GM12891 (cell line): Measurements from ENCODE around the gene TSHZ1.

ENCODE experiments used
- POLR2A ChIP-seq: IDR thresholded peaks from 2 replicates; pipeline ENCODE4 v1.6.1; 2011; ENCODE audit warnings: low read depth, low read length, control low read depth
- POLR2AphosphoS5 ChIP-seq: IDR thresholded peaks from 2 replicates; pipeline ENCODE4 v1.6.1; 2011; ENCODE audit warnings: low read depth, low read length, control low read depth
- POU2F2 ChIP-seq: IDR thresholded peaks from 2 replicates; pipeline ENCODE4 v1.6.1; 2011; ENCODE audit warnings: low read depth, mild to moderate bottlenecking, control low read depth, low read length, moderate library complexity
- TAF1 ChIP-seq: IDR thresholded peaks from 2 replicates; pipeline ENCODE4 v1.6.1; 2011; ENCODE audit warnings: low read depth, low read length, control low read depth

- TF ChIP-seq POLR2A (no peak), POLR2AphosphoS5 (no peak), TAF1 (no peak), POU2F2 (no peak)
Measured at GRCh38 chr18:75316826-75317225, 106.2 kb downstream of the TSHZ1 start.
